ENCODE data around the gene TMC1.
A peak's percentile ranks its signal among the peaks of the same experiment; 100 is the strongest.

The TMC1 gene

GRCh38 chr9:72681283-72681630, 159.8 kb downstream of the TMC1 start:
- no peak for DNase-seq (ENCODE audit: low spot score)

DNA sequence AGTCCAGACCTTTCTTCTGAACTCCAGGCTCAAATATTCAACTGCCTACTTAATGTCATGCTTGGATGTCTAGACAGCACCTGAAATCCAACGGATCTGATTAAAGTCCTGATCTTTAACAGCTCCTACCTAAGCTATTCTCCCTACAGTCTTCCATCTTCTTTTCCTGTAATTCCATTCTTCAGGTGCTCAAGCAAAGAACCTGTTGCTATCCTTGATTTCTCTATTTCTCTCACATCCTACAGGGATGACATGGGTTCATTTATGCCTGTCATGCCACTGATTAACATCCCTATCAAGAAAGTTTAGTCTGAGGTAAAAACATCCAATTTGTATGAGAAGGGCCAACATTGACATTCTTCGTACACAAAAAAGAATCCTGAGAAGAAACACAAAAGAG, 163.2 kb downstream of the TMC1 start:
- DNase-seq (ENCODE audit: low spot score), result no peak

DNA sequence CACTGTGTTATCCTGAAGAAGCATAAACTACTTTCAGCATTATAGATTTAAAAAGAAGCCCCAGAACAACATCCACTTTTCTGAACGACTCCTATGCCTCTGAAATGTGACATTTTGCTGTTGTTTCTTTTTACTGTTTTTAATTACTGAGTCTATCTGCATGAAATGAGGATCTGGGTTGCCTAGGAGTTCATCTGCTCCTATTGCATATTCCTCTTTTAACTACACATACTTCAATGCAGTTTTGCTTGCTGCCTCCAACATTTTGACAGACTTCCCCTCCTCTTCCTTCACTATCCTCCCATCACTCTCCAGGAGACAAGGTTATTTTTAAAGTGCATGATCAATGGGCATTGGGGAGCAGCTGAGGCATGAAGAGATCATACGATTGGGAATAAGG, 164.5 kb downstream of the TMC1 start:
- no peak for DNase-seq (ENCODE audit: low spot score)

- no peak for DNase-seq (ENCODE audit: low spot score)
Observed at GRCh38 chr9:72687331-72687730, 165.9 kb downstream of the TMC1 start.

DNA sequence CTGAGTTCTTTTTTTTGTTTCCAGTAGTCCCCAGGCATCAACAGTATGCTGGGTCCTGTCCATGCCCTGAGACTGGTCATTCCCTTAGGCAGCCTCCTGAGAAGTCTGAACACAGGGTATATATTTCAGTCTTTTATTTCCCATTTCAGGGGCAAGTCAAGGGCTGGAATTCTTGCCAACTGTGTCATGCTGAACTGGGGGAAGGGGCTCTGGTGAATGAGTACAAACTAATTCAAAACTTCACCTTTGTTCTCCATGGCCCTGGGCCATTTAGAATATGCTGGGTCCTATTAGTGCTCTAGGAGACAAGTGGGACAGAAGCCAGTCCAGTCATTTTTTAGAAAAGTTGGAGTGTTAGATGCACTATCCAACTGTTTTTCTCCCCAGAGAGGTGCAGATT, 170.3 kb downstream of the TMC1 start:
- no peak for DNase-seq (ENCODE audit: low spot score)

DNA sequence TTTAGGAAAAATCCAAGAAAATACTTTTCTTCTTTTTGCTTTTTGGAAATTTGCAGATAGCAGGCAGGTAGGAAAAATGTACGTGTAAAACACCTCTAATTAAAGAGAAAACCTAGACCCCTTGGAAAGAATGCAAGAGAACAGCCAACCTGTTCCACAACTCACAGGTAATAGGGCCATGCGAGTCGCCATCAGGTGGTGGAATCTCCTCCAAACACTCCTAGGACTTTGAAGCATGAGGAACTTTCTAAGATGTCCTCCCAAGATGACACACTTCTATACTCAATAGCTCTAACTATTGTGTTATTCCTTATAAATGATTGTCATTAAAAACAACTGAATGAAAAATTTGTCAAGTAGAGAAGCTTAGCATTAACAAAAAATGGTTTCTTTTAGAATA, 174.0 kb downstream of the TMC1 start:
- no peak for DNase-seq (ENCODE audit: low spot score)

DNA sequence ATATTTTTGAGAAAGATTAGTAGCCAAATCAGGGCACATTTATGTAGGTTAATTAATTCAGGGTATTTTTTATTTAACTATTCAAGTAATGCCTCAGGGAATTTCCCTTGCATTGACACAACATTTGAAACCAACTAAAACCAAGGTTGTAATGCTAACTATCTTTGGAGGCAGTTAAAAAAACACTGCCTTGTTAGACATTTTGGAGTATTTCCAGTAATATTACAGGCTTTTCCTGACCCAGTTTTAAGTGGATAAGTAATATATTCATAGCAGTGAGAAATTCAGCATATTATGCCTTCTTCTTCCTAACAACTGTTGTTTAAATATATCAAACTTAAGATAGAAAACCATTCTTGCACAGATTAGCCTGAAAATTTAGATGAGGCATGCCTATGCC, 175.1 kb downstream of the TMC1 start:
- no peak for DNase-seq (ENCODE audit: low spot score)

DNA sequence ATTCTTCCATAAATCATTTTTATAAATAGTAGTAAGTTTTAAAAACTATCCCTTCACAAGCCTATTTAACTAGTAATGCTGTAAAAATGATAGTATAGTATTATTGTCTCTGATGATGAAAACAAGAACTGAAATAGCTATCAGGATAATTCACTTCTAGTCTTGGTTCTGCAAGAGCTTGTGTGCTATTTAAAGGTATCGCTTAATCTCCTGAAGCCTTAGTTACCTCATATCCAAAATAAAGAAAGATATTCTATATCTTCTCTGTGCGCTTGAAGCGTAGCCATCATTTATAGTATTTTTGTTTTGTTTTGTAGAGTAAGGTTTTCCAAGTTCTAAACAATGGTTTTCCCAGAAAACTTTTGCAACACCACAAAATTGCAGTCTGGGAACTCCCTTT, 180.1 kb downstream of the TMC1 start:
- no peak for DNase-seq (ENCODE audit: low spot score)

DNA sequence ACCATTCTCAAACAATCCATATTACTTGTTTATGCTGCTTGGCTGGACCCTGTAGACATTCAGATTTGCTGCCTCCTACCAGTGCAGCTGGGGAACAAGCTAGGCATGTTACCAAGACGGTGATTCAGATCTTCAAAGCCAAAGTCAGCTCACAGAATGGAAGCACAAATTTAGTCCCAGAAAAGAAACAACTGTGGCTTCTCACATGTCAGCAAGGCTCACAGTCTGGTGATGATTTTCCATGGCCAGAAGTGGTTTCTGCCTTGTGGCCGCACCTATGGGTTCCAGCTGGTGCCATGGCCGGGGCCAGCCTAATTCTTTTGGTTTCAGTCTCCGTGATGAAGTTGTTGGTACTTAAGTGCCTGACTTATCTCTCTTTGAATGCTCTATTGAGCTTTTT, 182.2 kb downstream of the TMC1 start:
- no peak for DNase-seq (ENCODE audit: low spot score)

- DNase-seq (ENCODE audit: low spot score), result no peak
Observed at GRCh38 chr9:72704688-72705375, 183.4 kb downstream of the TMC1 start.

GRCh38 chr9:72718503-72718902, 197.1 kb downstream of the TMC1 start:
- no peak for DNase-seq (ENCODE audit: low spot score)

GRCh38 chr9:72721067-72721466, 199.7 kb downstream of the TMC1 start:
- no peak for DNase-seq (ENCODE audit: low spot score)

- no peak for DNase-seq (ENCODE audit: low spot score)
Observed at GRCh38 chr9:72726947-72727346, 205.5 kb downstream of the TMC1 start.

- no peak for DNase-seq (ENCODE audit: low spot score)
Observed at GRCh38 chr9:72728031-72728770, 206.8 kb downstream of the TMC1 start.

DNA sequence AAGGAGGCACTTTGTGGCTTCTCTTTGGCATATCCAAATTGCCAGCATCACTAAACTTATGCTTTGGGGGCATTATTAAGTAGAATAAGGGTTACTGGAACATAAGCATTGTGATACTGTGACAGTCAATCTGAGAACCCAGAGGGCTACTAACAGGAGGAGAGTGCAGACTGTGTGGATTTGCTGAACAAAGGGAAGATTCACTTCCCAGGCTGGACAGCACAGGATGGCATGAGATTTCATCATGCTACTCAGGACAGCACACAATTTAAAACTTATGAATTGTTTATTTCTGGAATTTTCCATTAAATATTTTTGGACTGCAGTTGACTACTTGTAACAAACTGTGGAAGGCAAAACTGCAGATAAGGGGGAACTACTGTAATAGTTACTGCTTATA, 212.5 kb downstream of the TMC1 start:
- no peak for DNase-seq (ENCODE audit: low spot score)

GRCh38 chr9:72734631-72735030, 213.2 kb downstream of the TMC1 start:
- no peak for DNase-seq (ENCODE audit: low spot score)

DNA sequence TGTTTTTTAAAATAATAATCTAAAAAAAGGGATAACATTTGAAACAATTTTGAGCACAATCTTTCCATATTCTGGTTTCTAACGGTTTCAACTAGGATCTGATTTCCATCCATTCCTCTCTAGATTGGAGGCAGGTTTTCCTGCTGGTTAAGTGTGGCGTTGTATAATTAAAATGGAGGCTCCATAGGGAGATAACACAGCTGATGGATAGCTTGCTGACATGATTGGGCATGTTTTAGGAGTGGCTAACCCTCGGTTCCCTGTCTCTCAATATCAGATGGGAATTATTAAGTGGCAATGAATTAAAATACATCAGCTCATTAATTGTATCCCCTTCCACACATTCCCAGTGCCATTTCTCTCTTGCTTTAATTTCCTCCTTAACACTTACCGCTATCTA, 222.4 kb downstream of the TMC1 start:
- no peak for DNase-seq (ENCODE audit: low spot score)

DNA sequence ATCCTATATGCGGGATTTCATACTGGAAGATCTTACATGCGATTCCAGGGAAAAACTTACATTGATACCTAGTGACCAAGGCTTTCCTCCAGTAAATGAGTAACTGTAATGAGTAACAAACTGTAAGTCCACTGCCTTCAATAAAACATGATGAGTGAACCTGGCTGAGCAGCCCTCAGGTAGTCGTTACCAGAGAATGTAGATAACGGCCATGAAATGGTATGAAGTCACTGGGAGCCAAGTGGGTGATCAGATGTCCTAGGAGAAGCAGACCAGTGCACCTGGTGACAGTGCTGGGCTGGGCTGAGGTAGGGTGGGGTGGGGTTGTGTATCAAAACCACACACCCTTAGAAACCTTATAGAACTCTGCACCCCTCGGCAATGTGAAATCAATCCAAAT, 227.9 kb downstream of the TMC1 start:
- no peak for DNase-seq (ENCODE audit: low spot score)

GRCh38 chr9:72751541-72751940, 230.1 kb downstream of the TMC1 start:
- DNase-seq (ENCODE audit: low spot score), result peak; percentile 14

GRCh38 chr9:72753266-72753893, 232.0 kb downstream of the TMC1 start:
- DNase-seq (ENCODE audit: low spot score), result peak; percentile 7

GRCh38 chr9:72755836-72756235, 234.4 kb downstream of the TMC1 start:
- DNase-seq (ENCODE audit: low spot score), result no peak

DNA sequence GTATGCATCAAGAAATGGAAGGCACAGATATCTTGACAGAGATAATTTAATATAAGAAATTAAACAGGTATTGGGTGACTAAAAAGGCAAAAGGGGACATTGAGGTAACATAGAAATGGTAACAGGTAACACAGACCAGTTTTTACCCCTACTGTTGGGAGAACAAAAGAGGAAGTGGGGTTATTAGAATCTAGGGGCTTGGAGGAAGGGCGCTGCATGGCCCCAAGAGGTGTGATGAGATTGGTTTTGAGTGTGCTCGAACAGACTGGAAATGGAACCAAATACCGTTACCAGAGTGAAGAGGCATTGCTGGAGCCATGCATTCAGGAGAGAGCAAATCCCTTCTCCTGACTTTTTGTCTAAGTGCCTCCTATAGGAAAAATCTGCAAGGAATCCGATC, 237.5 kb downstream of the TMC1 start:
- DNase-seq (ENCODE audit: low spot score), result no peak

DNA sequence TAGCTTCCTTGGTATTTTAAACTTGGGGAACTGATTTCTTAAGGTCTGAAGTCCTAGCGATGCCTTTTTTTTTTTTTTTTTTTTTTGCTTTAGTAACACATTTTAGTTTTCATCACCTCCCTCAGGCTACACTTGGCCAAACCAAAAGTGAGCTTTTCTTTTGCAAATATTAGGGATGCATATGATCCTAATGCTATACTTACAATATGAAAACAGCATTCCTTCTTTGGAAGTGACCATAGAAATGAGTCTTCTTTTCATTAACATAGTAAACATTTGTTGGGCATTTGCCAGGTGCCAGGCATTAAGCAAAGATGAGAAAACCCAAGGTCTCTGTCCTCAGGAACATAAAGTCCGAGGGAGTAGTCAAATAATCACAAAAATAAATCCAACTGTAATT, 241.6 kb downstream of the TMC1 start:
- DNase-seq (ENCODE audit: low spot score), result no peak

- DNase-seq (ENCODE audit: low spot score), result no peak
Observed at GRCh38 chr9:72769546-72769945, 248.1 kb downstream of the TMC1 start.
